SK-N-SH treated with all-trans-retinoic acid at 6 μM for 48 hours (cell line): ENCODE data around the gene POTEF.
"Not testable (repeated sequence)": the region's sequence is repeated elsewhere in the genome, so short reads cannot be mapped to it uniquely, and the experiment has no call there.

ENCODE experiments used
- ARNTL ChIP-seq: fragments of 450-650 bp; formaldehyde crosslinking; IDR thresholded peaks from 2 replicates; pipeline ENCODE4 v1.5.0; 2020; ENCODE audit warnings: low read depth, mild to moderate bottlenecking, moderate library complexity, borderline replicate concordance
- CSDC2 ChIP-seq: fragments of 250-450 bp; sonication (Bioruptor Pico); IDR thresholded peaks from 2 replicates; pipeline ENCODE4 v1.5.0; 2020; ENCODE audit warnings: mild to moderate bottlenecking, moderate library complexity
- SNAI2 ChIP-seq: fragments of 250-450 bp; sonication (Bioruptor Pico); IDR thresholded peaks from 2 replicates; pipeline ENCODE4 v1.5.0; 2020; ENCODE audit warnings: mild to moderate bottlenecking, moderate library complexity
- TCF4 ChIP-seq: fragments of 250-450 bp; sonication (Bioruptor Pico); IDR thresholded peaks from 2 replicates; pipeline ENCODE4 v1.8.0; 2021; ENCODE audit warnings: mild to moderate bottlenecking, moderate library complexity, borderline replicate concordance
- ZNF8 ChIP-seq: fragments of 450-650 bp; formaldehyde crosslinking; IDR thresholded peaks from 2 replicates; pipeline ENCODE4 v1.5.0; 2020; ENCODE audit warnings: mild to moderate bottlenecking, moderate library complexity
- TF ChIP-seq, protein P1 (sequence below): fragments of 250-450 bp; sonication (Bioruptor Pico); IDR thresholded peaks from 2 replicates; pipeline ENCODE4 v1.8.0; 2020; ENCODE audit warnings: mild to moderate bottlenecking, moderate library complexity, borderline replicate concordance
- TF ChIP-seq, protein P2 (sequence below): fragments of 250-450 bp; sonication (Bioruptor Pico); IDR thresholded peaks from 2 replicates; pipeline ENCODE4 v1.8.0; 2021; ENCODE audit warnings: low read depth, mild to moderate bottlenecking, moderate library complexity, borderline replicate concordance
- TF ChIP-seq, protein P3 (sequence below): fragments of 250-450 bp; sonication (Bioruptor Pico); IDR thresholded peaks from 2 replicates; pipeline ENCODE4 v1.5.0; 2020; ENCODE audit warnings: mild to moderate bottlenecking, moderate library complexity
- TF ChIP-seq, protein P4 (sequence below): fragments of 250-450 bp; sonication (Bioruptor Pico); IDR thresholded peaks from 2 replicates; pipeline ENCODE4 v1.5.1; 2020; ENCODE audit warnings: low read depth, mild to moderate bottlenecking, moderate library complexity

DNA sequence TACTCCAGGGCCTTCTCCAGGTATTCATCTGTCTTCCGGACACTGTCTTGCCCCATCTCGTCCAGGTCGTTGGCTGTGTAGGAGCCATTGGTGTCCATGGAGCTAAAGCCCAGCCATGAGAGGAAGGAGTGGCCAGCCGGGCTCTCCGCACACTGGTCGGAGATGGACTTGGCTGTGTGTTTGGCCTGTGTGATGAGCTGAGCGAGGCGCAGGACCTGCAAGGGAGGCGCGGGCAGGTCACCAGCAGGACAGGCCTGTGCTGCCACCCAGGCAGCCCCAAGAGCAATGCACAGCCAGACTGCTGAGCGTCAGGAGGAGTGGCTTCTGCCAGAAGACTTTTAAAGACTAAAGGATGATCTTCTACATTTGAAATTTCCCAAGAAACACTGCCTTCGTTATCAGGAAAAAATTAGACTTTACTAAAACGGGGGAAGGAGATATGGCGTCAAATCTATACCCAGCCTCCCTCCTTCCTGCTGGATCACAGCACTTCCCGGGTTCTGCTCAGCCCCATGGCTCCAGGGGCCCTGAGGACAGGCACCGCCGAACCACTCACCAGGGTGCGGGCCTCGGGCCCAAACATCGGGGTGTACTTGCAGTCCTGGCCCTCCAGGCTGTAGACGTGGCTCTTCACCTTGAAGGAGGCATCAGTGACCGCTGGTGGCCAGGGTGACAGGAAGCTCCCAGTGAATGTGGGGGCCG, 24.9 kb upstream of the POTEF start:
- not testable (repeated sequence) for TF ChIP-seq TCF4 (CRISPR knock-in tag); ZNF8 (CRISPR knock-in tag); CSDC2 (CRISPR knock-in tag); SNAI2; ARNTL (CRISPR knock-in tag)
- TF ChIP-seq, protein P1, sequence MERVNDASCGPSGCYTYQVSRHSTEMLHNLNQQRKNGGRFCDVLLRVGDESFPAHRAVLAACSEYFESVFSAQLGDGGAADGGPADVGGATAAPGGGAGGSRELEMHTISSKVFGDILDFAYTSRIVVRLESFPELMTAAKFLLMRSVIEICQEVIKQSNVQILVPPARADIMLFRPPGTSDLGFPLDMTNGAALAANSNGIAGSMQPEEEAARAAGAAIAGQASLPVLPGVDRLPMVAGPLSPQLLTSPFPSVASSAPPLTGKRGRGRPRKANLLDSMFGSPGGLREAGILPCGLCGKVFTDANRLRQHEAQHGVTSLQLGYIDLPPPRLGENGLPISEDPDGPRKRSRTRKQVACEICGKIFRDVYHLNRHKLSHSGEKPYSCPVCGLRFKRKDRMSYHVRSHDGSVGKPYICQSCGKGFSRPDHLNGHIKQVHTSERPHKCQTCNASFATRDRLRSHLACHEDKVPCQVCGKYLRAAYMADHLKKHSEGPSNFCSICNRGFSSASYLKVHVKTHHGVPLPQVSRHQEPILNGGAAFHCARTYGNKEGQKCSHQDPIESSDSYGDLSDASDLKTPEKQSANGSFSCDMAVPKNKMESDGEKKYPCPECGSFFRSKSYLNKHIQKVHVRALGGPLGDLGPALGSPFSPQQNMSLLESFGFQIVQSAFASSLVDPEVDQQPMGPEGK (CRISPR knock-in tag): not testable (repeated sequence)
- TF ChIP-seq, protein P2, sequence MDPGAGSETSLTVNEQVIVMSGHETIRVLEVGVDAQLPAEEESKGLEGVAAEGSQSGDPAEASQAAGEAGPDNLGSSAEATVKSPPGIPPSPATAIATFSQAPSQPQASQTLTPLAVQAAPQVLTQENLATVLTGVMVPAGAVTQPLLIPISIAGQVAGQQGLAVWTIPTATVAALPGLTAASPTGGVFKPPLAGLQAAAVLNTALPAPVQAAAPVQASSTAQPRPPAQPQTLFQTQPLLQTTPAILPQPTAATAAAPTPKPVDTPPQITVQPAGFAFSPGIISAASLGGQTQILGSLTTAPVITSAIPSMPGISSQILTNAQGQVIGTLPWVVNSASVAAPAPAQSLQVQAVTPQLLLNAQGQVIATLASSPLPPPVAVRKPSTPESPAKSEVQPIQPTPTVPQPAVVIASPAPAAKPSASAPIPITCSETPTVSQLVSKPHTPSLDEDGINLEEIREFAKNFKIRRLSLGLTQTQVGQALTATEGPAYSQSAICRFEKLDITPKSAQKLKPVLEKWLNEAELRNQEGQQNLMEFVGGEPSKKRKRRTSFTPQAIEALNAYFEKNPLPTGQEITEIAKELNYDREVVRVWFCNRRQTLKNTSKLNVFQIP (CRISPR knock-in tag): not testable (repeated sequence)
- TF ChIP-seq, protein P3, sequence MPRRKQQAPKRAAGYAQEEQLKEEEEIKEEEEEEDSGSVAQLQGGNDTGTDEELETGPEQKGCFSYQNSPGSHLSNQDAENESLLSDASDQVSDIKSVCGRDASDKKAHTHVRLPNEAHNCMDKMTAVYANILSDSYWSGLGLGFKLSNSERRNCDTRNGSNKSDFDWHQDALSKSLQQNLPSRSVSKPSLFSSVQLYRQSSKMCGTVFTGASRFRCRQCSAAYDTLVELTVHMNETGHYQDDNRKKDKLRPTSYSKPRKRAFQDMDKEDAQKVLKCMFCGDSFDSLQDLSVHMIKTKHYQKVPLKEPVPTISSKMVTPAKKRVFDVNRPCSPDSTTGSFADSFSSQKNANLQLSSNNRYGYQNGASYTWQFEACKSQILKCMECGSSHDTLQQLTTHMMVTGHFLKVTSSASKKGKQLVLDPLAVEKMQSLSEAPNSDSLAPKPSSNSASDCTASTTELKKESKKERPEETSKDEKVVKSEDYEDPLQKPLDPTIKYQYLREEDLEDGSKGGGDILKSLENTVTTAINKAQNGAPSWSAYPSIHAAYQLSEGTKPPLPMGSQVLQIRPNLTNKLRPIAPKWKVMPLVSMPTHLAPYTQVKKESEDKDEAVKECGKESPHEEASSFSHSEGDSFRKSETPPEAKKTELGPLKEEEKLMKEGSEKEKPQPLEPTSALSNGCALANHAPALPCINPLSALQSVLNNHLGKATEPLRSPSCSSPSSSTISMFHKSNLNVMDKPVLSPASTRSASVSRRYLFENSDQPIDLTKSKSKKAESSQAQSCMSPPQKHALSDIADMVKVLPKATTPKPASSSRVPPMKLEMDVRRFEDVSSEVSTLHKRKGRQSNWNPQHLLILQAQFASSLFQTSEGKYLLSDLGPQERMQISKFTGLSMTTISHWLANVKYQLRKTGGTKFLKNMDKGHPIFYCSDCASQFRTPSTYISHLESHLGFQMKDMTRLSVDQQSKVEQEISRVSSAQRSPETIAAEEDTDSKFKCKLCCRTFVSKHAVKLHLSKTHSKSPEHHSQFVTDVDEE (CRISPR knock-in tag): not testable (repeated sequence)
- TF ChIP-seq, protein P4, sequence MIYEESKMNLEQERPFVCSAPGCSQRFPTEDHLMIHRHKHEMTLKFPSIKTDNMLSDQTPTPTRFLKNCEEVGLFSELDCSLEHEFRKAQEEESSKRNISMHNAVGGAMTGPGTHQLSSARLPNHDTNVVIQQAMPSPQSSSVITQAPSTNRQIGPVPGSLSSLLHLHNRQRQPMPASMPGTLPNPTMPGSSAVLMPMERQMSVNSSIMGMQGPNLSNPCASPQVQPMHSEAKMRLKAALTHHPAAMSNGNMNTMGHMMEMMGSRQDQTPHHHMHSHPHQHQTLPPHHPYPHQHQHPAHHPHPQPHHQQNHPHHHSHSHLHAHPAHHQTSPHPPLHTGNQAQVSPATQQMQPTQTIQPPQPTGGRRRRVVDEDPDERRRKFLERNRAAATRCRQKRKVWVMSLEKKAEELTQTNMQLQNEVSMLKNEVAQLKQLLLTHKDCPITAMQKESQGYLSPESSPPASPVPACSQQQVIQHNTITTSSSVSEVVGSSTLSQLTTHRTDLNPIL (CRISPR knock-in tag): not testable (repeated sequence)
